Endothelial cell (in vitro differentiated cells): ENCODE data around the gene CBR4. TPM values are rescaled to one million over a fixed set of nuclear protein-coding genes. Genes with fewer than 3 reads are reported as not detected.
"Not testable (repeated sequence)": the region's sequence is repeated elsewhere in the genome, so short reads cannot be mapped to it uniquely, and the experiment has no call there.

Source experiments
- DNase-seq: peaks from one replicate; pipeline ENCODE4 v3.0.0; 2021; ENCODE audit warnings: low spot score
- H3K27ac Mint-ChIP-seq: one replicate; pipeline ENCODE4 v1.8.0; 2021; ENCODE audit warnings: mixed read lengths, inconsistent platforms; ENCODE audit not compliant: unreplicated experiment
- H3K27me3 Mint-ChIP-seq: one replicate; pipeline ENCODE4 v1.8.0; 2021; ENCODE audit warnings: mild to moderate bottlenecking, moderate library complexity, mixed read lengths, inconsistent platforms; ENCODE audit not compliant: unreplicated experiment
- H3K36me3 Mint-ChIP-seq: one replicate; pipeline ENCODE4 v1.8.0; 2021; ENCODE audit warnings: mild to moderate bottlenecking, low read depth, mixed read lengths, inconsistent platforms; ENCODE audit not compliant: unreplicated experiment
- H3K4me1 Mint-ChIP-seq: one replicate; pipeline ENCODE4 v1.8.0; 2021; ENCODE audit warnings: mild to moderate bottlenecking, mixed read lengths, inconsistent platforms; ENCODE audit not compliant: unreplicated experiment
- H3K4me3 Mint-ChIP-seq: one replicate; pipeline ENCODE4 v1.8.0; 2021; ENCODE audit warnings: mild to moderate bottlenecking, mixed read lengths, inconsistent platforms; ENCODE audit not compliant: unreplicated experiment
- H3K9me3 Mint-ChIP-seq: one replicate; pipeline ENCODE4 v1.8.0; 2021; ENCODE audit warnings: mixed read lengths, inconsistent platforms; ENCODE audit not compliant: unreplicated experiment
- CTCF ChIP-seq: fragments of 200-600 bp; sonication (generic); IDR thresholded peaks from one replicate; pipeline ENCODE4 v1.5.0; 2021; ENCODE audit warnings: antibody characterized with exemption; ENCODE audit not compliant: unreplicated experiment
- total RNA-seq: library from RNA; stranded (reverse); fragmentation: NEBNext Ultra II Directional; extraction: Animal tissue kit (Norgen Biotek cat#: 25700); gene quantifications from one replicate; pipeline ENCODE4 v1.2.1, GENCODE V29; 2021; ENCODE audit not compliant: unreplicated experiment

The CBR4 gene
- total RNA-seq, 1 donor from 2014 or later = 21.4 TPM

GRCh38 chr4:168979338-168979737 lies 30.7 kb downstream of the CBR4 start:
- H3K36me3 Mint-ChIP-seq = peaks cover 23% of the 10 kb centered on the region
- H3K4me1 Mint-ChIP-seq = no peaks in the 10 kb centered on the region
- no peaks in the 10 kb centered on the region for H3K9me3 Mint-ChIP-seq
- no peak overlapping the region for H3K4me3 Mint-ChIP-seq
- DNase-seq = no peak
- no peak for TF ChIP-seq CTCF
- H3K27ac Mint-ChIP-seq = no peak overlapping the region
- no peaks in the 10 kb centered on the region for H3K27me3 Mint-ChIP-seq

- no peak overlapping the region for H3K27ac Mint-ChIP-seq
- peaks cover 19% of the 10 kb centered on the region for H3K36me3 Mint-ChIP-seq
- H3K4me1 Mint-ChIP-seq = no peaks in the 10 kb centered on the region
- H3K9me3 Mint-ChIP-seq = peaks cover 4% of the 10 kb centered on the region
- no peak for DNase-seq
- no peaks in the 10 kb centered on the region for H3K27me3 Mint-ChIP-seq
- TF ChIP-seq CTCF = no peak
- no peak overlapping the region for H3K4me3 Mint-ChIP-seq
Measured at GRCh38 chr4:168978001-168978700, 31.9 kb downstream of the CBR4 start.

- H3K36me3 Mint-ChIP-seq = peaks cover 15% of the 10 kb centered on the region
- H3K4me1 Mint-ChIP-seq = no peaks in the 10 kb centered on the region
- peaks cover 4% of the 10 kb centered on the region for H3K9me3 Mint-ChIP-seq
- no peak overlapping the region for H3K4me3 Mint-ChIP-seq
- H3K27me3 Mint-ChIP-seq = no peaks in the 10 kb centered on the region
- TF ChIP-seq CTCF = no peak
- DNase-seq = no peak
- no peak overlapping the region for H3K27ac Mint-ChIP-seq
Measured at GRCh38 chr4:168972596-168972995, 37.5 kb downstream of the CBR4 start.

GRCh38 chr4:168960716-168961115 lies 49.3 kb downstream of the CBR4 start:
- H3K27me3 Mint-ChIP-seq = peaks cover under 1% of the 10 kb centered on the region
- no peak for TF ChIP-seq CTCF
- no peak for DNase-seq
- H3K4me3 Mint-ChIP-seq = no peak overlapping the region
- H3K4me1 Mint-ChIP-seq = no peaks in the 10 kb centered on the region
- H3K9me3 Mint-ChIP-seq = no peaks in the 10 kb centered on the region
- H3K36me3 Mint-ChIP-seq = peaks cover 2% of the 10 kb centered on the region
- no peak overlapping the region for H3K27ac Mint-ChIP-seq

- Mint-ChIP-seq H3K9me3 (no peaks in the 10 kb centered on the region), H3K4me1 (peaks cover 3% of the 10 kb centered on the region), H3K27ac (no peak overlapping the region), H3K27me3 (no peaks in the 10 kb centered on the region), H3K36me3 (no peaks in the 10 kb centered on the region), H3K4me3 (no peak overlapping the region)
- no peak for TF ChIP-seq CTCF
- no peak for DNase-seq
Measured at GRCh38 chr4:168955674-168956073, 54.4 kb downstream of the CBR4 start.

- H3K4me3 Mint-ChIP-seq, H3K36me3 Mint-ChIP-seq, H3K9me3 Mint-ChIP-seq, H3K27me3 Mint-ChIP-seq, H3K27ac Mint-ChIP-seq, H3K4me1 Mint-ChIP-seq, DNase-seq: not testable (repeated sequence)
Measured at GRCh38 chr4:168952821-168953246, 57.2 kb downstream of the CBR4 start.
